Measurements from ENCODE around the gene GGTA1.
A peak's percentile ranks its signal among the peaks of the same experiment; 100 is the strongest.

Gene GGTA1

GRCh38 chr9:121509180-121509579, 9.5 kb upstream of the GGTA1 start:
- TF ChIP-seq ZBTB7A (IDR thresholded peaks at IDR 0.05; ENCODE audit: low read depth) (no peak), FOXM1 (IDR thresholded peaks at IDR 0.05; ENCODE audit: borderline replicate concordance, low read depth) (no peak), REST (IDR thresholded peaks at IDR 0.05; ENCODE audit: low read depth) (no peak), USF1 (IDR thresholded peaks at IDR 0.05) (no peak), NFIC (IDR thresholded peaks at IDR 0.05) (no peak), TEAD4 (IDR thresholded peaks at IDR 0.05) (no peak), YY1 (IDR thresholded peaks at IDR 0.05; ENCODE audit: low read depth) (no peak), MAX (IDR thresholded peaks at IDR 0.05) (no peak), EP300 (IDR thresholded peaks at IDR 0.05; ENCODE audit: borderline replicate concordance) (no peak), TAF1 (IDR thresholded peaks at IDR 0.05; ENCODE audit: low read depth) (no peak), CEBPB (IDR thresholded peaks at IDR 0.05) (no peak), TCF12 (IDR thresholded peaks at IDR 0.05; ENCODE audit: low read depth) (no peak), EGR1 (IDR thresholded peaks at IDR 0.05) (no peak), CREB1 (IDR thresholded peaks at IDR 0.05; ENCODE audit: low read depth) (no peak), RAD21 (IDR thresholded peaks at IDR 0.05; ENCODE audit: low read depth) (no peak)

GRCh38 chr9:121508415-121508814, 8.8 kb upstream of the GGTA1 start:
- TF ChIP-seq EGR1 (IDR thresholded peaks at IDR 0.05) (no peak), NFIC (IDR thresholded peaks at IDR 0.05) (peak; percentile 64), TCF12 (IDR thresholded peaks at IDR 0.05; ENCODE audit: low read depth) (0 out of 2 replicates have a peak, but pooled peaks have one; percentile 46), EP300 (IDR thresholded peaks at IDR 0.05; ENCODE audit: borderline replicate concordance) (no peak), TEAD4 (IDR thresholded peaks at IDR 0.05) (no peak; the same call in 1 of the 2 replicates)

GRCh38 chr9:121505903-121506735, 6.5 kb upstream of the GGTA1 start:
- TF ChIP-seq CEBPB (IDR thresholded peaks at IDR 0.05) (no peak), ZBTB7A (IDR thresholded peaks at IDR 0.05; ENCODE audit: low read depth) (no peak), YY1 (IDR thresholded peaks at IDR 0.05; ENCODE audit: low read depth) (no peak), NFIC (IDR thresholded peaks at IDR 0.05) (no peak)

GRCh38 chr9:121503444-121503843, 3.8 kb upstream of the GGTA1 start:
- TF ChIP-seq TEAD4 (IDR thresholded peaks at IDR 0.05) (no peak), FOXM1 (IDR thresholded peaks at IDR 0.05; ENCODE audit: borderline replicate concordance, low read depth) (no peak), CREB1 (IDR thresholded peaks at IDR 0.05; ENCODE audit: low read depth) (no peak), NFIC (IDR thresholded peaks at IDR 0.05) (no peak), USF1 (IDR thresholded peaks at IDR 0.05) (no peak), EGR1 (IDR thresholded peaks at IDR 0.05) (no peak), CEBPB (IDR thresholded peaks at IDR 0.05) (no peak)

- TF ChIP-seq CEBPB (IDR thresholded peaks at IDR 0.05) (no peak), TAF1 (IDR thresholded peaks at IDR 0.05; ENCODE audit: low read depth) (no peak), FOXM1 (IDR thresholded peaks at IDR 0.05; ENCODE audit: borderline replicate concordance, low read depth) (no peak), YY1 (IDR thresholded peaks at IDR 0.05; ENCODE audit: low read depth) (no peak), ZBTB7A (IDR thresholded peaks at IDR 0.05; ENCODE audit: low read depth) (no peak), NFIC (IDR thresholded peaks at IDR 0.05) (no peak), MAX (IDR thresholded peaks at IDR 0.05) (no peak), CREB1 (IDR thresholded peaks at IDR 0.05; ENCODE audit: low read depth) (no peak), REST (IDR thresholded peaks at IDR 0.05; ENCODE audit: low read depth) (no peak), TEAD4 (IDR thresholded peaks at IDR 0.05) (no peak), EP300 (IDR thresholded peaks at IDR 0.05; ENCODE audit: borderline replicate concordance) (no peak), RAD21 (IDR thresholded peaks at IDR 0.05; ENCODE audit: low read depth) (no peak)
Measured at GRCh38 chr9:121500165-121500478, 478 bp upstream of the GGTA1 start.

- TF ChIP-seq EGR1 (IDR thresholded peaks at IDR 0.05) = no peak
- TF ChIP-seq EP300 (IDR thresholded peaks at IDR 0.05; ENCODE audit: borderline replicate concordance) = no peak
- no peak for TF ChIP-seq TAF1 (IDR thresholded peaks at IDR 0.05; ENCODE audit: low read depth)
- TF ChIP-seq CEBPB (IDR thresholded peaks at IDR 0.05) = no peak
- no peak for TF ChIP-seq YY1 (IDR thresholded peaks at IDR 0.05; ENCODE audit: low read depth)
- no peak for TF ChIP-seq TEAD4 (IDR thresholded peaks at IDR 0.05)
- no peak for TF ChIP-seq NFIC (IDR thresholded peaks at IDR 0.05)
- TF ChIP-seq USF1 (IDR thresholded peaks at IDR 0.05) = no peak
- TF ChIP-seq ZBTB7A (IDR thresholded peaks at IDR 0.05; ENCODE audit: low read depth) = no peak; the same call in 1 of the 2 replicates
- TF ChIP-seq RAD21 (IDR thresholded peaks at IDR 0.05; ENCODE audit: low read depth) = no peak
- TF ChIP-seq TCF12 (IDR thresholded peaks at IDR 0.05; ENCODE audit: low read depth) = no peak
- no peak for TF ChIP-seq MAX (IDR thresholded peaks at IDR 0.05)
- TF ChIP-seq REST (IDR thresholded peaks at IDR 0.05; ENCODE audit: low read depth) = no peak
- no peak for TF ChIP-seq FOXM1 (IDR thresholded peaks at IDR 0.05; ENCODE audit: borderline replicate concordance, low read depth)
Measured at GRCh38 chr9:121499177-121499426, 542 bp downstream of the GGTA1 start.

Data from Ishikawa (cell line).